NB4 (cell line): Measurements from ENCODE around the gene BICRAL.

Experiments used
- CTCF ChIP-seq: IDR thresholded peaks from one replicate; pipeline ENCODE4 v1.5.1; 2012; ENCODE audit warnings: low read depth, low read length
- MYC ChIP-seq: IDR thresholded peaks from 2 replicates; pipeline ENCODE4 v1.6.1; 2011; ENCODE audit warnings: low read depth, low read length
- POLR2A ChIP-seq: IDR thresholded peaks from 2 replicates; pipeline ENCODE4 v1.6.1; 2011; ENCODE audit warnings: mild to moderate bottlenecking; ENCODE audit not compliant: insufficient read length; ENCODE audit errors: extremely low read depth

- TF ChIP-seq CTCF = no peak
- TF ChIP-seq MYC = no peak
- TF ChIP-seq POLR2A = no peak
Observed at GRCh38 chr6:42907336-42907735, 125.5 kb downstream of the BICRAL start.
